Fibroblast of peridontal ligament (primary cell): Measurements from ENCODE around the gene EPC2.
A peak's percentile ranks its signal among the peaks of the same experiment; 100 is the strongest.

Experiments used
- DNase-seq: peaks from one replicate; pipeline ENCODE4 v3.0.0-alpha.2; 2010; ENCODE audit errors: extremely low read depth

EPC2 gene

DNA sequence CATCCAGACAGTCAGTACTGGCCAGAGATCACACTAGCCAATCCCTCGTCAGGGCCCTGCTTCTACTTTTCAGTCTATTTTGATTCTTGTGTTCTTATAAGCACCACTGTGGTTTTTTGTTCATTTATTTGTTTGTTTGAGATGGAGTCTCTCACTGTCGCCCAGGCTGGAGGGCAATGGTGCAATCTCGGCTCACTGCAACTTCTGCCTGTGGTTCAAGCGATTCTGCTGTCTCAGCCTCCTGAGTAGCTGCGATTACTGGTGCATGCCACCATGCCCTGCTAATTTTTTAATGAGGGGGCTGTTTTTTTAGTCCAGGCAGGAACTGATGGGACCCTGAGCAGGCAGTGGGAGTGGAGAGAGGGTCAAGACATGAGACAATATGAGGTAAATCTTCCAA is 165.5 kb downstream of the EPC2 start:
- DNase-seq, result no peak

- peak; percentile 53 for DNase-seq
Observed at GRCh38 chr2:148812306-148812705, 167.8 kb downstream of the EPC2 start.

GRCh38 chr2:148813603-148814065 is 169.1 kb downstream of the EPC2 start:
- DNase-seq, result no peak

GRCh38 chr2:148814143-148814859 is 169.8 kb downstream of the EPC2 start:
- DNase-seq, result peak; percentile 71

DNA sequence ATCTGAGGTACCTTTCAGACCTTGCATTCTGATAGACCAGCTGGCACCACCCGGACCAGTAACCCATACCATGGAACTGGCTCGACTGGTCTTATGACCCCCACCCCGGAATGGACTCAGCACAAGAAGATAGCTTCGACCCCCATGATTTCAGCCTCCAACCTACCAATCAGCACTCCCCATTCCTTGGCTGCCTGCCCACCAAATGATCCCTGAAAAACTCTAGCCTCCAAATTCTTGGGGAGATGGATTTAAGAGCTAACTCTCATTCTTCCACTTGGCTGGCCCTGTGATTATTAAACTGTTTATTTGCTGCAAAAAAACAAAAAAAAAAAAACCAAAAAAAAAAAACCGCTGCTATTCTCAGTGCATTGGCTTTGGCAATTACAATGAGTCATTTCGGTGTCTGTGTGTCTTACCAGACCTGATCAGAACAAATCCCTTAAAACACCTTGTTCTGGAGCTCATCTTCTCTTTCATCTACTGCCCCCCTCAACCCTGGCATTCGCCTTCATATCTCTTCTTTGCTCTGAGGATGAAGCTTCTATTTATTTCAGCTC is 170.4 kb downstream of the EPC2 start:
- DNase-seq, result peak; percentile 30

DNA sequence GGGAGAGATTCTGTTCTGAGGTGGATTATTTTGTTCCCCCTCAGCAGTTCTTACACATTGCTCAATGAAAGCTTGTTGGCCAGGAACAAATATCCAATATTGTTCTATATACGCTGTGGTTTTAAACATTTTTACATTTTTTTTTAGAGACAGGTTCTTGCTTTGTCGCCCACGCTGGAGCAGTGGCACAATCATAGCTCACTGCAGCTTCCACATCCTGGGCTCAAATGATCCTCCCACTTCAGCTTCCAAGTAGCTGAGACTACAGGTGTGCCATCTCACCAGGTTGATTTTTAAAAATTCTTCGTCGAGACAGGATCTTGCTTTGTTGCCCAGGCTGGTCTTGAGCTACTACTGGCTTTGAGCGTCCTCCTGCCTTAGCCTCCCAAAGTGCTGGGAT is 171.6 kb downstream of the EPC2 start:
- DNase-seq, result no peak

GRCh38 chr2:148817210-148817708 is 172.7 kb downstream of the EPC2 start:
- peak; percentile 25 for DNase-seq

DNA sequence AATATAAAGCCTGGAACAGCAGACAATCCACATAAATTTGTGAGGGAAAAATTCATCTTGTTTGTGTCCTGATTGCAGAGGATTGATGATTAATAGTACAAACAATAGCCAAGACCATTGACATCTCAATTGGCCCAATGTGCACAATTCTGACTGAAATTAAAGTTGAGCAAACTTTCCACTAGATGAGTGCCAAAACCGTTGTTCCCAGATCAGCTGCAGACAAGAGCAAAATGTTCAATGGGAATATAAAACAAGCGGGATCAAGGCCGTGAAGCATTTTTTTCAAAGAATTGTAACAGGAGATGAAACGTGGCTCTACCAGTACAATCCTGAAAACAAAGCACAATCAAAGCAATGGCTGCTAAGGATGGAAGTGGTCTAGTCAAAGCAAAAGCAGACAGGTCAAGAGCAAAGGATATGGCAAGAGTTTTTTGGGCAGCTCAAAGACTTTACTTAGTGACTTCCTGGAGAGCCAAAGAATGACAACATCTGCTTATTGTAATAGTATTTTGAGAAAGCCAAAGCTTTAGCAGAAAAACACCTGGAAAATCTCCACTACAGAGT is 174.6 kb downstream of the EPC2 start:
- no peak for DNase-seq

- DNase-seq, result no peak
Observed at GRCh38 chr2:148824190-148824589, 179.6 kb downstream of the EPC2 start.

DNA sequence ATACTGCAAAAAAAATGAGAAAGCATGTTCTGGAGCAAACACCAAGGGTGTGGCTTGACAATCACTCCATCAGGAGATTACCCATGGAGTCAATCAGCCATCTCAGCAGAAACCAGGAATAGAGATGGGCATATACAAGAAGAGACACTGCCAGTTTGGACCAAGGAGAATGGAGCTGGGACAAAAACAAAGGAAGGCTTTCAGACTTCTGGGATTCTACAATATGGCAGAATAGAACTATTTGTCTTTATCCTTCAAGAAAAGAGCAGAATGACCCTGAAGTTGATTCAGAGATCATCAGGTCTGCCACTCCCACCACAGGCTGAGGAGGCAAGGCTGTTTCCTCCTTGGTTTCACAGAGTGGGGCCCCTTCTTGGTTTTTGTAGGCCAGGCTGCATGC is 182.2 kb downstream of the EPC2 start:
- no peak for DNase-seq

DNA sequence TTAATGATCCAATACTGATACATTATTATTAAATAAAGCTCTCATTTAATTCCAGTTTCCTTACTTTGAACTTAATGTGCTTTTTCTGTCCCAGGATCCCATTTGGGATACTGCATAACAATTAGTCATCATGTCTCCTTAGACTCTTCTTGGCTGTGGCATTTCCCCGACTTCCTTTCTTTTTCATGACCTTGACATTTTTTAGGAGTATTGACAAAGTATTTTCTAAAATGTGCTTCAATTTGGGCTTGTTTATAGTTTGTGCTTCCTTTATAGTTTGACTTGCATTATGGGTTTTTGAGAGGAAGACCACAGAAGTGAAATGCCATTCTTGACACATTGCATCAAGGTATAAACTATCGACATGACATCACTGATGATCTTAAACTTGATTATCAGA is 184.4 kb downstream of the EPC2 start:
- no peak for DNase-seq

- DNase-seq, result no peak
Observed at GRCh38 chr2:148829618-148830017, 185.1 kb downstream of the EPC2 start.

DNA sequence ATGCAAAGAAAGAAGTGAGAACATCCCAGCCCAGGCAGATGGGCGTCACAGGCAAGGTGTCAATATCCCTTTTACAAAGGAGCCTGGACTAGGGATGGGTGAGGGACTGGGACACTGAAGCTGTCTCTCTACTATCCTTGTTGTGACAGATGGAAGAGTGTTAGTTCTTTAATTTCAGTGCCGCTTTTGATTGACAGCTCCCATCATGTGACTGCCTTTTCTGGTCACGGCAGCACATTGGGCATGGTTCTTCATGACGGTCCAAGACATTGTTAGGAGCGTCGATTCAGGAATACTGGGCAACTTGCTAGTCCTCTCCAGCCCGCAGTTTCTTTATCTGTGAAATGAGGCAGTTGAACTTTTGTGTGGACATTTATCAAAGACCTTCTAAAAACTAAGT is 188.1 kb downstream of the EPC2 start:
- no peak for DNase-seq
